ENCODE data around the gene MYO18A. TPM values are rescaled to one million over a fixed set of nuclear protein-coding genes. Genes with fewer than 3 reads are reported as not detected.

MYO18A gene
- total RNA-seq, 1 donor from 2014 or later, result 98.8 TPM

DNA sequence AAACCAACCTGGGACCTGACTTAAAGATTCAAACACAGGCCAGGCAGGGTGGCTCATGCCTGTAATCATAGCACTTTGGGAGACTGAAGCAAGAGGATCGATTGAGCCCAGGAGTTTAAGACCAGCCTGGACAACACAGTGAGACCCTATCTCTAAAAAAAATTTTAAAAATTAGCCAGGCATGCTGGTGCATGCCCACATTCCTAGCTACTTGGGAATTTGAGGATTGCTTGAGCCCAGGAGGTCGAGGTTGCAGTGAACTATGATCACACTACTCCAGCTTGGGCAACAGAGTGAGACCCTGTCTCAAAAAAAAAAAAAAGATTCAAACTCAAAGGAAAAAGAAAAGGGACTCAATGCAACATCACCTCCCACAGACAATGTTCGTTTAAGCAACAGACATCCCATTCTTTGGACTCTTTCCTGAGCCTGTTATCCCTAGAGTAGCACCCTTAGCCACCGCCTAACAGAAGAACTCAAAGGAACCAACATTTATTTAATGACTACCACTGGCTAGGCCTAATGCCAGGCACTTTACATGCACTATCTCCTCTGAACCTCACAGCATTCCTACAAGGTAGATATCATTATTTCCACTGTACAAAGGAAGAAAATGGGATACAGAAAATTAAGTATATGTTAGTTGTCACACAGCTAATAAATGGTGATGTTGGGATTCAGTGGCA is 12.7 kb downstream of the MYO18A start:
- intact Hi-C loops (cut with micrococcal nuclease), result no loop called here

DNA sequence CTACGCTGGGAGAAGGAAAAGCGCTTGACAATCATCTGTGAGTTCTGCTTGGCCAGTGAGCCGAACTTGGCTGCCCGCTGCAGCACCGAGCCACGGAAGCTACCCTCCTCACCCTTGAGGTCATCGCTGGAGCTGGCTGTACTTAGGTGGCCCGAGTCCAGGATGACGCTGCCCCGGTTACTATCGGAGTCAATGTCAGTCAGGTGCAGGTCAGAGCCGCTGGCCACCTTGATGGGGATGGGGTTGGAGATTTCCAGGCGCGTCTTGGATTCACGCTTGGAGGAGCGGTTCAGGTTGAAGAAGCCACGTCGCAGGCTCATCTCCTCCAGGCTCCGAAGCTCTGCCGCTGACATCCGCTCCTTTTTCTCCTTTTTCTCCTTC is 13.7 kb downstream of the MYO18A start:
- intact Hi-C loops (cut with micrococcal nuclease), result no loop called here

DNA sequence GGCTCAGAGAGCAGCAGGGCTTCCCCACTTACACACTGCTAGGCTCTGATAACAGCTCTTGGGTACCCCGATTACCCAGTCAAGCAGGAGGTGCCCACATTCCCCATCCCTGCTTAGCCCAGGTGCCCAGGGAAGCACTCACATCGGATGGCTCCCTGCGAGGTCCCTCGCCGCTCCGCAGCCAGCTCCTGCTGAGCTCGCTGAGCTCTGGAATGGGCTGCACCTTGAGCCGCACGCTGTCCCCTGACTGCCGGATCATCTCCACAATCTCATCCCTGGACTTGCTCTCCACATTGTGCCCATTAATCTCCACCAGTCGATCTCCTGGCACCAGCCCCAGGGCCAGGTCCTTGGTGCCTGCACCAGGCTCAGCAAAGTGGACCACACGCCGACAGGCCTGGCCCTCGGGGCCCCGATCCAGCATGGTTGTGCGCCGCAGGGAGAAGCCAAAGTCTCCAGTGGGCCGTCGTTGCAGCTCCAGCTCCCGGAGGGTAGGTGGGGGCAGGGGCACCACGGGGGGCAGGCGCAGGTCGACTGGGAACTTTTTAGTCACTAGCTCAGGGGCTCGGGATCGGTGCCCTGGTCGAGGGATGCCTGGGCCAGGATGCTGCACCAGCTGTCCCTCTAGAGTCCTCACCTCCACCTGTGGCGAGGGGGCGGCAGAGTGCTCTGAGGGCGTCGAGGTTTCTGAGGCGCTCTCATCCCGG is 14.2 kb downstream of the MYO18A start:
- intact Hi-C loops (cut with micrococcal nuclease), result no loop called here

DNA sequence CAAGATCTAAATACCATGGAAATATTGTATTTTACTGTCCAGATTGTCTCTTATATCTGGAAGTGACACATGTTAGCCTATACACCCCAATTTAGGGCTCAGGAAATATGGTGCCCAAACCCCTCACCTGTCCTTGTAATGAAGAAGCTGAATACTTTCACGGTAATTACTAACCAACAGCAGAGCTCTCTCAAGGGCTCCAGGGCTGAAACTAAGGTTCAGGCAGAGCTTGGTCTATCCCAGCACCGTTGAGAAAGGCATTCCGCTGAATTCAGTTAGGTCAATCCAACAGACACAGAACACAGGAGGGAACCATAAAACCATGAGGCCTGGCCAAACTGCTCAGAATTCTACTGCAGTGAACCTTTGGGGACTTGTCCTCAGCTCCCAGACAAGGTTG is 14.9 kb downstream of the MYO18A start:
- intact Hi-C loops (cut with micrococcal nuclease), result no loop called here

DNA sequence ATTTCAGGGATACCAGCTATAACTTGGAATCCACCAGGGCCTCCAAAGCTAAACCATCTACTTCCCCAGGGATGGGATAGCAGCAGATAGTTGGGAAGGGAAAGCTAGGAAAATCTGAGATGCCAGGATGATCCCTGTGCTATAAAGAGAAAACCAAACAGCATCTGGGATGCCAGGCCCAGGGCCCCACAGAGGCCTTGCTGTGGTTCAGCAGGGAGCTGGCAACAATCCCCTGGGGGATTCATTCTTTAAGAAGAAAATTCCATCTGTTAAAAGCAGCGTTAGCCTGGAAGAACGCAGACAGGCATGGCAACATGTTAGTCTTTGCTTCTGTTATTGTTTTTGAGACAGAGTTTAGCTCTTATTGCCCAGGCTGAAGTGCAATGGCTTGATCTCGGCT is 16.6 kb downstream of the MYO18A start:
- intact Hi-C loops (cut with micrococcal nuclease), result no loop called here

DNA sequence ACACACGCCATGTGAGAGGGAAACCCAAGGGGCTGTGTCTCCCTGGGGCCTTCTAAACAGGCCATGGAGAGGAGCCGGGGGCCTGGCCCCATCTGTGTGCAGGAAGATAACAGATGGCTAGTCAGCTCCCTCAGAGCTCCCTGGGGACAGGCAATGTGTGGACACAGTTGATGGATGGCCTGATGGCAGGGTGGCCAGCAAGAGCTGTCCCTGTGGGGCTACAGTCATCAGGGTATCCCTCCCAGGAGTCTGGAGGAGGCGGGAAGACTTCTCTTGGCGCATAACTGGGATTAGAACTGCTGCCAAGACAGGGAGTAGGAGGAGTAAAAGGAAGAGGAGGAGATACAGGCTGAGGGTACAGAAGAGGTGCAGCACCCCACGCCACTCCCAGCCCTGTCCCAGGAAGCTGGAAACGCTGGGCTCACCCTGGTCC is 17.3 kb downstream of the MYO18A start:
- intact Hi-C loops (cut with micrococcal nuclease), result no loop called here

DNA sequence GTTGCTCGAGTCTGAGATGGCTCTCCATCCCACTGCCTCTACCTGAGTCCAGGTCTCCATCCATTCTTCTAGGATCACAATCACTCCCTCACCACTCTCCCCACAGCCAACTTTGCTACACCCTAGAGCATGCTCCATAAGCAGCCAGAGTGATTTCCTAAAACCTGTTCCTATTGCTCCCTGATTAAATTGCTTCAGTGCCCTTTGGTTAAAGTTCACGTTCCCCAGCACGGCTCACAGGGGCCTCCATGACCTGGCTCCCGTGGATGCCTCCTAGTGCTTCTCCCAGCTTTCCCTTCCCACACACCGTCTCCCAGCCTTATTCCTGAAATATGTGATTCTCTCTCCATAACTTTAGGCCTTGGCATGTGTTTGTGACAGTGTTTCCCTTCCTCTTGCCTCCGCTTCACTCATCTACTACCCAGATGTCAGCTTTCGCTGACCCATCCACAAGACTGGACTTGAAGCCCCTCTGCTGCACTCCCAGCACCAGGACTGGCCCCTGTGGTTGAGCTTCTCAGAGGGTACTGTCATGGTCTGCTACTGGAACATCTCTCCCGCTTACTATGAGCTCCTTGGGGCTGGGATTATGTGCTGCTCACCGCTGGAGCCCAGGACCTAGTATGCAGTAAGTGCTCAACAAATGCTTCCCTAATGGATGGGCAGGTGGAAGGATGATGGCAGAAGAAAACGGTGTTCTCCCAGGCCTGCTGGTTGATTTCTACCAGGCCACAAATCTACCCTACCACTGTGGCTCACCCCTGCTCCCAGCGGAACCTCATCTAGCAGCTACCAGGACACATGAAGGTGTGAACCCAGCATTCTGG is 17.9 kb downstream of the MYO18A start:
- intact Hi-C loops (cut with micrococcal nuclease), result no loop called here

DNA sequence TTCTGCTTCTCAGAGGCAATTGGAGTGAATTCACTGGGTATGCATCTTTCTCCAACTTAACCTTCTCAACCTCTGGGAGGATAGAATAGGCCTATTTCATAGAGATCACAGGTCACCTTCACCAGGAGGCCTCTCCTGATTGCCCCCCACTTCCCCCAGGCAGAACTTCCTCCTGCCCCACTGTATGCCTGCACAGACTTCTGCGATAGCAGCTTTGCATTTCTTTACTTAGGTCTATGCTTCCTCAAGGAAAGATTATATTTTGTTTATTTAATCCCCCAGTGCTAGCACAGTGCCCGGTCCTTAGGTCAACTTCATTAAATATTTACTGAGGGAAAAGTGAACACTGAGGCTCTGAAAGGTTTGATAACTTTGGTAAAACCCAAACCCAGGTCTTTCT is 19.9 kb downstream of the MYO18A start:
- intact Hi-C loops (cut with micrococcal nuclease), result no loop called here

DNA sequence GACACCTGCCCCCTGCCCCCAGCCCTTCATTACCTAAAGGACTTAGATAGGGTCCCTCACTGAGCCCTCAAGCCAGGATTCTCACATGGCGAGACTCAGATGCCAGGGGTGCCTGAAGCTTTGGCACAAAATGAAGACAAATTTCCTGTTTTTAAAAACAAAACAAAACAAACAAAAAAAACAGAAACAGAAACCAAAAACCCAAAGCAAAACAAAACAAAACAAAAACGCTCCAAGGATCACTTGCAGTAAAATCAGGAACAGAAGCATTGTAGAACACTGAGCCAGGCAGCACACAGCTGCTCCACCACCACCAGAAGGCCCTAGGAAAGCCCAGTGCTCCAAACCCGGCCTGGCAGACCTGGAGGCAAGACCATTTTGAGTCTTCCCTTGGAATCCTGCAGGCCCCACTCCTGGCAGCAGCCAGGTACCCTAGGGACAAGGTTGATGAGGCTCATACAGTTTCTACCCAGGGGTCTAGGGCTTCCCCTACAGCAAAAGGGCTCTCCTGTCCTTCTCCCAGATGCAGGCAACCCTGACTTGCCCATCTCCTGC is 20.8 kb downstream of the MYO18A start:
- intact Hi-C loops (cut with micrococcal nuclease), result no loop called here

DNA sequence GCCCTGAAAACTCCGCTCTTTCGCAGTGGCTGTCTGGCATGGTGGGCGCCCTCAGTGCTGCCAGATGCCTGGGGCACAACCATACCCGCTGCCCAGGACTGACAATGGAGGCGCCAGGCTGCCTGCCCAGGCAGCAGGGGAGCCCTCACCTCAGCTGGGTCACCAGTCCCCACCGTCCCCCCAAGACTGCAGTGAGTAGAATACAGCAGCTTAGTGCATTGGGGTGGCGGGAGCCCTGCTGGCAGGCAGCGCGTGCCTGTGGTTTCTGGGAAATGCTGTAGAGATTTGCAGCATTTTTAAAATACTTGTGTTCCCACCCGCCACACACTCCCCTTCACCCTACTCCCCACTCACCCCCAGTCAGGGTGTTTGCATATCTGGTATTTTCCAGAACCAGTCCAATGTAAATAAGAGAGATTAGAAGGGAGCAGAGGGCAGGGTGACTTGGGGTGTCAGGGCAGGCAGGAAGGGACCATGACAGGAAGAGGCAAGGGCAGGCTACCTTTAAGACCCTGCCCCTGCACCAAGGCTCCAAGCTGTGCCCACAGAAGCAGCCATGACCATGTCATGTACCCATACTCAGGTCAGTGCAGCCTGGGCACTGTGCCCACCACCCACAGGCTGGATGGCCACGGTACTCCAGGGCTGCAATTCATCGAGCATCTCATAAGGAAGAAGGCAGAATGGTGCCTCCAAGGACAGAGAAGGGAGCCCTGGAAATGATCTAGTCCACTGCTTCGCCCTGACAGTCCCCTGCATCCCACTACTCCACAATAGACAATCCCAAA is 21.5 kb downstream of the MYO18A start:
- intact Hi-C loops (cut with micrococcal nuclease), result no loop called here

DNA sequence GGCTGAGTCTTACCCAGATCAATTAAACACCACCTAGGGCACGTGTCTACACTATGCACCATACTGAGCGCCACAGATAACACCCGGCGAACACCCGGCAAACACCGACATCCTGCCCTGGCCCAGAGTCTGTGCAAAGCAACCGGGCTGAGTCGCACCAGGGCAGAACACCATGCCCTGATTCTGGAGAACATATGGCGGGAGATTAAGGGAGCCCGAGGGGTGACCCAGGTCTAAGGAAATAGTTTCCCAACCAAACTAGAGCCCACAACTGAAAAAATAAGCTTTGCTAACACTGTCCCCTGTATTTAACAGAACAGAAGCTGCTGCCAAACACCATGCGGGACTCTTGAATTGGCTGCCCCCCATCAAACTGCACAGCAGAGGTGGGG is 22.1 kb downstream of the MYO18A start:
- intact Hi-C loops (cut with micrococcal nuclease), result no loop called here

DNA sequence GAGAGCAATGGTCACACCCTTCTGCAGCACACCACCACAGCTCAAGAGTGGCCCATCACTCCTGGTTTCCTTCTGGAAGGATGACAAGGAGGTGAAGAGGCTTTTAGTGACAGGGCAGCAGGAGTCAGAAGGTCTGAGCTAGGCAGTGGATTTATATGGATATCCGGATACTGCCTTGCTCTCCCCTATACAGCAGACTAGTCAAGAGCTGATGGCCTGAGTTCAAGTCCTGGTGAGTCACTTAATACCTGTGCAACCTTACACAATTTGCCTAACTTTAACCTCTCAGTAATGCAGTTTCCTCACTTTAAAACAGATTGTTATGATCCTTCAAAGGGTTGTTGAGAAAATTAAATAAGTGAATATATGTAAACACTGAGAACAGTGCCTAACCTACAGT is 22.9 kb downstream of the MYO18A start:
- intact Hi-C loops (cut with micrococcal nuclease), result no loop called here

DNA sequence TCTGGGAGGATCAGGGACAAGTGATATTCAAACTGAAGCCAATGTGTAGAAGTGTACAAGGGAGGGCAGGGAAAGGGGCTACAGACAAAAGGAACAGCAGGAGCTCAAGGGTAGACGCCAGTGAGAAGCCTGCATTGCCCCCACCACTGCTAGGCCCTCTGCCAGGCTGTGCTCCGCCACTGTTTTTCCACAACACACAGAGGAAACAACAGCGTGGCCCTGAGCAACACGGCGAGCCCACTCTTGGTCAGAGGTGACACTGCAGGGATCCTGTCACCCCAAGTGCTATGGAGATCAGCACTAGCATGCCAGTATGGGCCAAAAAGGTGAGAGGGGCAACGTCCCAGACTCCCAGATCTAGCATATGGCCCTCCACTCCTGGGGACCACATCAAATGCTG is 23.4 kb downstream of the MYO18A start:
- intact Hi-C loops (cut with micrococcal nuclease), result no loop called here

DNA sequence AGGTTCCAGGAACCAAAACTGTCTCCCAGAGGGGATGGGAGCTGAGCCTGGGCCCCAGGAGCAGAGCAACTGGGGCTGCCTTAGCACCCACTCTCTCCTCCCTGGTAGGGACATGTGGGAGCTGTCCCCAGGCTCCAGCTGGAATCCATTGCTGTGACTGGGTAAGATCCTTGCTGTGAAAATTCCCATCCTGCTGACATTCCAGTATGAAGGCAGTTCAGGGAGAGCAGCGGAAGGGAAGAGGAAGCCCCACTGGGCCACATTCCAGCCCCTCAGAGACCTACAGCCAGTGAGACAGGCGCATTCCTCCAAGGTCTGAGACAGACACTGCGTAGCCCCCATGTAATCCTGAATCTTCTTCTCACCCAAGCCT is 24.2 kb downstream of the MYO18A start:
- intact Hi-C loops (cut with micrococcal nuclease), result loop anchor here (1.0 kb wide), 1 partner anchor 24 kb away; the partner anchor contains the start of gene MYO18A

DNA sequence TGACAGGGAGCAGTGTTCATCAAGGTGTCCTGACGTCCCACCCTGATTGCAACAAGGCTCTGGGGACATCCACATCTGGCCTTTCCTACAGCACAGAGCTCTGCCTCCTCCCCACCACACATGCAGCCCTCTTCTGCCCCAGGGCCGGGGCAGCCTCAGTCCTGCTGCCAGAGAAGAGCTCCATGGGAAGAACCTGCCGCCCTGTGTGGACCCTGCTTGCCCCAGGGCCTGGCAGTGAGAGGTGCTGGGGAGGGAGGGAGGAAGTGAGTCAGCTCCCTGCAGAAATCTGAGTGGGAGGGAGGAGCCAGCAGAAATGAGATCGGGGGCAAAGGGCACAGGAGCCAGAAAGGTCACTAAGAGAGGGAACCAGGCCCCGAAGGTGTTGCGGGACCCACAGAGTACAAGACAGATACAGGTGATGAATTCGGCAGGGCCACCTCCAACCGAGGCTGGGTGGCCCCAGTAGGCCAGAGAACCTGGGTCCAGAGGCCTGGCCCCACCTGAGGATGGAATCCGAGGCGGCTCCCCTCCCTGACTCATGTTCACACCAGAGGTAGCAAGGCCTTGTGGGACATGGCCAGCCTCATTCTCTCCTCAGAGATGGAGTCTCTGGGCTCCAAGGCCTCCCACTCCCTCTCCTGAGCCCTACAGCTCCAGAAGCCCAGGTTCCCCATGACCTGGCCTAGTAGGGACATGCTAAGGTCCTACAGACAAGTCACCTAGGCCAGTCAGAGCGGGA is 24.8 kb downstream of the MYO18A start:
- intact Hi-C loops (cut with micrococcal nuclease), result loop anchor here (1.0 kb wide), 1 partner anchor 25 kb away; the partner anchor contains the start of gene MYO18A

DNA sequence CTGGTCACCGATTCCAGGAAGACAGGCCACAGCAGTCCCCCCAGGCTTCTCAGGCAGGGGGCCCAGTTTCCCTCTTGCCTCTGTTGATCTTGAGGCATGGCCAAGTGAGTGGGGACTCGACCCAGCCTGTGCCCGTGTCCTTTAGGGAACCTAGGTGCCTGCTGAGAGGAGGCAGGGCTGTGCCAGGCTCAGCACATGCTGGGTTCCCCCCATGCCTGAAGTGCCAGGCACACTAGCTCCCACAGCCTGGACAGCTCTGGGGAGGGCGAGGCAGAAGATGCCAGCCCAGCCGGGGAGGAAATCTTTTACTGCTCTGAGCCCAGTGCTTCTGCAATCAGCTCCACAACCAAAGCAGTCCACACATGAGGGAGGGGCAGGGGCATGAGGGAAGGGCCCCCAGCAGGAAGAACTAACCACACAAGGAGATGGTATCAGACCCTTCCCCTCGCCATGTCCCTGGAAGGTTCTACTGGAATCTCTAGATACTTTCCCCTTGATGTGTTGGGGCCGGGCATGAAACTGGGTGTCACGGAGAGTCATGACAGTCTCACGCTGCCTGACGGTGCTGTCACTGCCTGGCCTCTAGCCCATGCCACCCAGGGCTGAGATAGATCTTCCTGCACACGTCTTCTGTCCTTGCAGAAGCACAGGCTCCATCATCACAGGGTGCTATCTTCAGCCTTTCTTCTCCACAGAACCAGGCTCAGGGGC is 25.5 kb downstream of the MYO18A start:
- intact Hi-C loops (cut with micrococcal nuclease), result loop anchor here (1.0 kb wide), 1 partner anchor 26 kb away; the partner anchor contains the start of gene MYO18A

DNA sequence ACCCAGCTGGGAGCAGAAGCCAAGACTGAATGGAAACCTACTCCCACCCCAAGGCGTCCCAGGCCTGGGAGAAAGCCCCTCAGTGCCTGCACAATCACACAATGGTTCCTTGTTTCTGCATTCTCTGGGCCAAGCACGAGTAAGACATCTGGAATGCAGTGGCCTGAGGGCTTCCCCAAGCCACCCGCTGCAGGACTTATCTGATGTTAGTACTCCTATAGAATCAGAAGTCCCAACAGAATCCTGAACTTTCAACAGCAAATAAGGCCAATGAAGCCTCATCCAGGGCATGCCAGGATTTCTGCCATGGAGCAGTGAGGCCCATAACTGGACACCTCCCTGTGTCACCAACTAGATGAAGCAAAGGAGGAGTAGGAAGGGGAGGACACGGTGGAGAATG is 28.6 kb downstream of the MYO18A start:
- intact Hi-C loops (cut with micrococcal nuclease), result no loop called here

DNA sequence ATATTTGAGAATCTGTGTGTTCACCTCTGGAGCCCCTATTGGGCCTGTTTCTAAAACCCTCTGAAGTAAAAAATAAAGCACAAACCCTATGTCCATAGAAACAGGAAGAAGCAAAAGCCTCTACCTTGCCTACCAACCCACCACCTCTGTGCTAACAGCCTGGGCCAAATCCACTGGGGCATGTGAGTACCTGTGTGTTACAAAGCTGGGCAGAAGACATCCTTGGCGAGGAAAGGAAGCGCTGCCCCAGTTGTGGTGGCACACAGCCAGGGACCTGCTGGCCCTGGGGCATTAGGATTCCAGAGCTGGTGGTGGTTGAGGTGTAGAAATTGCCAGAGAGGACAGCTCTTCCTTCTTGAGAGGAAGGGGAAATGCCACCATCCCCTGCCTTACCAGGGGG is 30.0 kb downstream of the MYO18A start:
- intact Hi-C loops (cut with micrococcal nuclease), result no loop called here

DNA sequence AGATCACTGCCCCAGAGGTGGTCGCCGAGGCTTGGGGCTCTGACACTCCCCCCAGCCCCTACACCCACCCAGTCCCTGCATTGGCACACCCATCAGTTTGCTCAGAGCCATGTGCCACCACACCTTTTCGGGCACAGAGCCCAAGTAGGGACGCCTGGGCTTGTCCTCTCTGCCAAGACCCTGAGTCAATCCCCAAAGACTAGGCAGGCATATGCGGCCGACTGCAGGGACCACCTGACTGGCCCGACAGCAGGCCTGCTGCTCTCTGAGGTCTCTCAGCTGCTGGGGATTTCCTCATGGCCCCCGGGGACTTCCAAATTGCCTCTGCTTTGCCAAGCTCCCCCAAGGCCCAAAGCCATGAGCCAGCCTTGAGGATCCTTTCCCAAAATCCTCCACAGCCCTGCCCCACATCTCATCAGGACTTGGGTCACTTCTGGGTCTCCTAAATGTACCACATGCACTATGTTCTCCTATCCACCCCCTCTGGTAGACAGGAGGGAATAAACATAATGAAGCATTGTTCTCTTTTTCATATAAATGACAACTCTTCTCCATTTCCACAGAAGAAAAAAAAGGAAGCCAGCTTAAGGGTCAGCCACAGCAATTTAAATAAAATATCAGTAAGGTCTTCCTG is 30.6 kb downstream of the MYO18A start:
- intact Hi-C loops (cut with micrococcal nuclease), result loop anchor here (1.0 to 5.0 kb wide), 7 partner anchors 31 to 1328 kb away; partner anchors contain the start of genes GOSR1, MYO18A, NEK8 and TAOK1
